IMR-90 (cell line): ENCODE measurements around the gene WARS2. TPM values are rescaled to one million over a fixed set of nuclear protein-coding genes. Genes with fewer than 3 reads are reported as not detected.

Source experiments
- ATAC-seq: fragments of 200-7000 bp; cut with Tn5 transposase; 2 replicates; pipeline ENCODE4 v1.9.1; 2020; ENCODE audit warnings: low read depth, mild to moderate bottlenecking, moderate library complexity
- BruUV-seq: library from RNA; stranded (reverse); fragments of 400-500 nt; replicated peaks from 2 replicates; lab custom pipeline; 2021; lab: Mats Ljungman, UMichigan
- CTCF ChIA-PET: fragments of 300-600 bp; formaldehyde crosslinking; extraction: SDS; loops from one replicate; lab custom pipeline; 2021; ENCODE audit warnings: antibody characterized with exemption; lab: Yijun Ruan, JAX
- POLR2A ChIA-PET: fragments of 300-600 bp; sonication (Branson Sonifier 250); formaldehyde crosslinking; loops from one replicate; lab custom pipeline; 2022; ENCODE audit warnings: antibody characterized with exemption; ENCODE audit not compliant: unreplicated experiment; lab: Charles Lee
- DNase-seq: peaks from one replicate; pipeline ENCODE4 v3.0.0; 2013
- H2AFZ ChIP-seq: replicated peaks from 2 replicates; pipeline ENCODE3; 2013; ENCODE audit warnings: low read length, mild to moderate bottlenecking; ENCODE audit not compliant: poor library complexity
- H2AK5ac ChIP-seq: 2 replicates; pipeline ENCODE4 v1.6.1; 2013; ENCODE audit warnings: low read depth, low read length, inconsistent platforms
- H2AK9ac ChIP-seq: replicated peaks from 2 replicates; pipeline ENCODE3; 2013; ENCODE audit warnings: mild to moderate bottlenecking, low read depth, low read length, moderate library complexity; ENCODE audit not compliant: poor library complexity
- H2BK120ac ChIP-seq: 2 replicates; pipeline ENCODE4 v1.6.1; 2013; ENCODE audit warnings: low read depth, low read length, inconsistent platforms
- H2BK15ac ChIP-seq: 3 replicates; pipeline ENCODE4 v1.6.1; 2013; ENCODE audit warnings: low read depth, low read length, inconsistent platforms
- H2BK20ac ChIP-seq: 2 replicates; pipeline ENCODE4 v1.6.1; 2013; ENCODE audit warnings: low read depth, mild to moderate bottlenecking, inconsistent platforms, low read length, moderate library complexity
- H2BK5ac ChIP-seq: 2 replicates; pipeline ENCODE4 v1.6.1; 2013; ENCODE audit warnings: mild to moderate bottlenecking, low read depth, low read length, inconsistent platforms; ENCODE audit not compliant: poor library complexity, severe bottlenecking
- H3K14ac ChIP-seq: replicated peaks from 2 replicates; pipeline ENCODE4 v1.6.1; 2013; ENCODE audit warnings: low read depth, low read length, inconsistent platforms
- H3K18ac ChIP-seq: 2 replicates; pipeline ENCODE4 v1.6.1; 2013; ENCODE audit warnings: low read depth, low read length, control low read depth
- H3K23ac ChIP-seq: 2 replicates; pipeline ENCODE4 v1.6.1; 2013; ENCODE audit warnings: low read depth, low read length, inconsistent platforms
- H3K27ac ChIP-seq: 2 replicates; pipeline ENCODE4 v1.5.1; 2013; ENCODE audit warnings: mild to moderate bottlenecking, control low read depth, low read length; ENCODE audit not compliant: insufficient read depth
- H3K27me3 ChIP-seq: 2 replicates; pipeline ENCODE4 v1.6.1; 2013; ENCODE audit warnings: low read length; ENCODE audit not compliant: control insufficient read depth, insufficient read depth
- H3K36me3 ChIP-seq: 2 replicates; pipeline ENCODE4 v1.6.1; 2013; ENCODE audit warnings: low read length, mixed read lengths; ENCODE audit not compliant: control insufficient read depth, insufficient read depth
- H3K4ac ChIP-seq: 2 replicates; pipeline ENCODE4 v1.6.1; 2013; ENCODE audit warnings: low read depth, low read length, inconsistent platforms
- H3K4me1 ChIP-seq: 2 replicates; pipeline ENCODE4 v1.6.1; 2013; ENCODE audit warnings: low read length, mixed read lengths; ENCODE audit not compliant: control insufficient read depth, insufficient read depth
- H3K4me2 ChIP-seq: 2 replicates; pipeline ENCODE4 v1.6.1; 2013; ENCODE audit warnings: low read depth, mild to moderate bottlenecking, control low read depth, low read length, moderate library complexity
- H3K4me3 ChIP-seq: 2 replicates; pipeline ENCODE4 v1.5.1; 2013; ENCODE audit warnings: low read depth, mild to moderate bottlenecking, control low read depth, low read length, moderate library complexity; ENCODE audit not compliant: insufficient read depth
- H3K56ac ChIP-seq: 2 replicates; pipeline ENCODE4 v1.6.1; 2013; ENCODE audit warnings: low read length, inconsistent platforms; ENCODE audit not compliant: insufficient read depth; ENCODE audit errors: extremely low read depth
- H3K79me1 ChIP-seq, 2 experiments: 2 replicates each; pipeline ENCODE4 v1.6.1; 2013; ENCODE audit warnings: low read length in 2 of 2, inconsistent platforms in 1 of 2, low read depth in 1 of 2
- H3K9ac ChIP-seq: 2 replicates; pipeline ENCODE4 v1.6.1; 2013; ENCODE audit warnings: low read depth, low read length, control low read depth
- H3K9me1 ChIP-seq: 2 replicates; pipeline ENCODE4 v1.6.1; 2013; ENCODE audit warnings: low read length, inconsistent platforms; ENCODE audit not compliant: insufficient read depth
- H3K9me3 ChIP-seq: 2 replicates; pipeline ENCODE4 v1.6.1; 2013; ENCODE audit warnings: low read length; ENCODE audit not compliant: control insufficient read depth, insufficient read depth
- H4K20me1 ChIP-seq: 2 replicates; pipeline ENCODE4 v1.6.1; 2013; ENCODE audit warnings: low read length, inconsistent platforms; ENCODE audit not compliant: insufficient read depth
- H4K5ac ChIP-seq: 2 replicates; pipeline ENCODE4 v1.6.1; 2013; ENCODE audit warnings: mild to moderate bottlenecking, low read depth, low read length, control low read depth
- H4K8ac ChIP-seq, 2 experiments: 2 replicates each; pipeline ENCODE4 v1.6.1; 2013; ENCODE audit warnings: low read depth in 2 of 2, low read length in 2 of 2, control low read depth in 1 of 2, inconsistent platforms in 1 of 2
- H4K91ac ChIP-seq: 2 replicates; pipeline ENCODE4 v1.6.1; 2013; ENCODE audit warnings: low read depth, low read length, inconsistent platforms; ENCODE audit not compliant: insufficient read depth
- CEBPB ChIP-seq: IDR thresholded peaks from 2 replicates; pipeline ENCODE4 v1.6.1; 2012; ENCODE audit warnings: low read depth, low read length, improper control_type of control experiment
- CHD1 ChIP-seq: IDR thresholded peaks from 2 replicates; pipeline ENCODE4 v1.6.1; 2012; ENCODE audit warnings: low read depth, low read length, improper control_type of control experiment
- FOS ChIP-seq: fragments of 150-350 bp; IDR thresholded peaks from 2 replicates; pipeline ENCODE4 v1.6.1; 2016; ENCODE audit warnings: low read depth, low read length
- MAFK ChIP-seq: IDR thresholded peaks from 2 replicates; pipeline ENCODE4 v1.6.1; 2012; ENCODE audit warnings: low read depth, low read length, improper control_type of control experiment
- MAZ ChIP-seq: IDR thresholded peaks from 2 replicates; pipeline ENCODE4 v1.6.1; 2012; ENCODE audit warnings: low read depth, mild to moderate bottlenecking, low read length, improper control_type of control experiment, moderate library complexity, borderline replicate concordance
- MXI1 ChIP-seq: IDR thresholded peaks from 2 replicates; pipeline ENCODE4 v1.6.1; 2012; ENCODE audit warnings: low read depth, mild to moderate bottlenecking, low read length, moderate library complexity, borderline replicate concordance
- NFE2L2 ChIP-seq: fragments of 150-350 bp; IDR thresholded peaks from 2 replicates; pipeline ENCODE4 v1.6.1; 2016; ENCODE audit warnings: low read depth, mild to moderate bottlenecking, low read length
- POLR2A ChIP-seq: IDR thresholded peaks from 2 replicates; pipeline ENCODE4 v1.6.1; 2012; ENCODE audit warnings: mild to moderate bottlenecking, low read depth, low read length
- RAD21 ChIP-seq: IDR thresholded peaks from 2 replicates; pipeline ENCODE4 v1.6.1; 2012; ENCODE audit warnings: low read length, improper control_type of control experiment
- RCOR1 ChIP-seq: IDR thresholded peaks from 2 replicates; pipeline ENCODE4 v1.6.1; 2012; ENCODE audit warnings: mild to moderate bottlenecking, low read length, improper control_type of control experiment; ENCODE audit not compliant: insufficient replicate concordance
- RFX5 ChIP-seq: IDR thresholded peaks from 2 replicates; pipeline ENCODE4 v1.8.0; 2012; ENCODE audit warnings: low read depth, mild to moderate bottlenecking, low read length, moderate library complexity
- SMC3 ChIP-seq: fragments of 150-350 bp; IDR thresholded peaks from 2 replicates; pipeline ENCODE4 v1.6.1; 2016; ENCODE audit warnings: low read depth, mild to moderate bottlenecking, antibody characterized with exemption, low read length, moderate library complexity
- WGBS, 2 experiments: methylation state at CpG; one replicate each; pipeline versions ENCODE4 v1.1.5 to v1.1.7; 2013; ENCODE audit warnings: missing lambda C conversion rate in 2 of 2; ENCODE audit not compliant: insufficient read length in 1 of 2; ENCODE audit errors: extremely low coverage in 2 of 2; 5-methylcytosine and 5-hydroxymethylcytosine counted together
- dilution Hi-C: fragments of 300-500 bp; cut with HindIII; formaldehyde crosslinking; loops from one replicate; pipeline ENCODE4 v1.14.3; 2018; ENCODE audit warnings: low sequenced_read_pairs; ENCODE audit not compliant: unreplicated experiment
- in situ Hi-C: fragments of 300-500 bp; cut with MboI; formaldehyde crosslinking; loops from 3 replicates; pipeline ENCODE4 v1.14.3; 2019; ENCODE audit warnings: low sequenced_read_pairs, inconsistent platforms, mixed read lengths
- intact Hi-C: fragments of 100-400 bp; cut with micrococcal nuclease; formaldehyde crosslinking; loops from 2 replicates; pipeline ENCODE4 v1.10.0; 2022
- polyA plus RNA-seq, 3 experiments: library from polyadenylated mRNA; depleted of rRNA; stranded (reverse); fragments of >200 nt; gene quantifications; 2 replicates each; pipeline ENCODE4 v1.2.3, GENCODE V29; 2012; ENCODE audit warnings: low replicate concordance in 1 of 3
- total RNA-seq: library from RNA; depleted of rRNA; stranded (reverse); fragments of >200 nt; gene quantifications from 2 replicates; pipeline ENCODE4 v1.2.3, GENCODE V29; 2012
- TF ChIP-seq, protein P1 (sequence below): fragments of 150-350 bp; IDR thresholded peaks from 2 replicates; pipeline ENCODE4 v1.6.1; 2016; ENCODE audit warnings: low read depth, mild to moderate bottlenecking, low read length, moderate library complexity, borderline replicate concordance
- TF ChIP-seq, protein P2 (sequence below): conservative IDR thresholded peaks from 2 replicates; pipeline ENCODE4 v1.5.1; 2012; ENCODE audit warnings: mild to moderate bottlenecking, low read depth, low read length, improper control_type of control experiment
- TF ChIP-seq, protein P3 (sequence below): fragments of 150-350 bp; IDR thresholded peaks from 2 replicates; pipeline ENCODE4 v1.6.1; 2017; ENCODE audit warnings: mild to moderate bottlenecking, antibody characterized with exemption, low read length, low read depth

Gene WARS2
- total and polyA plus RNA-seq, 2 of the 4 experiments (the other 2 are of a cell fraction), result 5.7 to 20.3 TPM

DNA sequence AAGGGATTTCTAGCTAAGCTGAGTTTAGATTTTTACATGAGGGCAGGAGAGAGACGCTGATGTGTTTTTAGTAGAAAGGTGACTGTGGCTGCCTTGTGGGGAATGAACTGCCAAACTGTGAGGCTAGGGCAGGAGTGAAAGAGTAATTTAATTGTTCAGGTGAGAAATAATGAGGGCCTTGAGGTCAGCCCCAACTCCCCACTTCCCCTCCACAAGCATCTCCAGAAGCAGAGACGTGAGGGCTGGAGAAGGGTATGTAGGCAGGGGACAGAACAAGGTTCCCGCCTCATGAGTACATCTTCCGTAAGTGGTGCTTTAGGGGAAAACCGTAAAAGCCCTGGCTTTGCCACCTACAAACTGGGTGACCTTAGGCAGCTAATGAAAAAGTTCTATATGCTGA is 70.8 kb downstream of the WARS2 start:
- Histone ChIP-seq H3K14ac (no peak overlapping the region), H4K20me1 (no peaks in the 10 kb centered on the region), H3K4me1 (no peaks in the 10 kb centered on the region), H2BK120ac (no peak overlapping the region), H3K9ac (no peak overlapping the region), H3K4me2 (no peak overlapping the region), H2BK20ac (no peak overlapping the region), H3K9me1 (no peaks in the 10 kb centered on the region), H2AFZ (no peak overlapping the region), H3K27me3 (no peaks in the 10 kb centered on the region), H3K23ac (no peak overlapping the region), H4K91ac (no peak overlapping the region), H3K4ac (no peak overlapping the region), H4K8ac (no peak overlapping the region), H3K79me1 (no peaks in the 10 kb centered on the region), H3K56ac (no peak overlapping the region), H2BK5ac (no peak overlapping the region), H2AK5ac (no peak overlapping the region), H2AK9ac (no peak overlapping the region), H4K5ac (no peak overlapping the region), H3K18ac (no peak overlapping the region), H3K4me3 (no peak overlapping the region), H2BK15ac (no peak overlapping the region), H3K36me3 (no peaks in the 10 kb centered on the region), H3K27ac (no peak overlapping the region), H3K9me3 (no peaks in the 10 kb centered on the region)
- POLR2A ChIA-PET, result no interaction called here
- dilution Hi-C loops (no loop called here), intact Hi-C loops (no loop called here), in situ Hi-C loops (no loop called here)
- BruUV-seq, result no TSS peak
- CTCF ChIA-PET, result no interaction called here
- TF ChIP-seq MAFK, result no peak
- TF ChIP-seq, protein P1, sequence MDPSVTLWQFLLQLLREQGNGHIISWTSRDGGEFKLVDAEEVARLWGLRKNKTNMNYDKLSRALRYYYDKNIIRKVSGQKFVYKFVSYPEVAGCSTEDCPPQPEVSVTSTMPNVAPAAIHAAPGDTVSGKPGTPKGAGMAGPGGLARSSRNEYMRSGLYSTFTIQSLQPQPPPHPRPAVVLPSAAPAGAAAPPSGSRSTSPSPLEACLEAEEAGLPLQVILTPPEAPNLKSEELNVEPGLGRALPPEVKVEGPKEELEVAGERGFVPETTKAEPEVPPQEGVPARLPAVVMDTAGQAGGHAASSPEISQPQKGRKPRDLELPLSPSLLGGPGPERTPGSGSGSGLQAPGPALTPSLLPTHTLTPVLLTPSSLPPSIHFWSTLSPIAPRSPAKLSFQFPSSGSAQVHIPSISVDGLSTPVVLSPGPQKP, result no peak
- no peak for TF ChIP-seq RAD21
- TF ChIP-seq CEBPB, result no peak
- TF ChIP-seq CHD1, result no peak
- no peak for TF ChIP-seq FOS
- no peak for TF ChIP-seq POLR2A
- no peak for TF ChIP-seq MXI1
- TF ChIP-seq, protein P2, sequence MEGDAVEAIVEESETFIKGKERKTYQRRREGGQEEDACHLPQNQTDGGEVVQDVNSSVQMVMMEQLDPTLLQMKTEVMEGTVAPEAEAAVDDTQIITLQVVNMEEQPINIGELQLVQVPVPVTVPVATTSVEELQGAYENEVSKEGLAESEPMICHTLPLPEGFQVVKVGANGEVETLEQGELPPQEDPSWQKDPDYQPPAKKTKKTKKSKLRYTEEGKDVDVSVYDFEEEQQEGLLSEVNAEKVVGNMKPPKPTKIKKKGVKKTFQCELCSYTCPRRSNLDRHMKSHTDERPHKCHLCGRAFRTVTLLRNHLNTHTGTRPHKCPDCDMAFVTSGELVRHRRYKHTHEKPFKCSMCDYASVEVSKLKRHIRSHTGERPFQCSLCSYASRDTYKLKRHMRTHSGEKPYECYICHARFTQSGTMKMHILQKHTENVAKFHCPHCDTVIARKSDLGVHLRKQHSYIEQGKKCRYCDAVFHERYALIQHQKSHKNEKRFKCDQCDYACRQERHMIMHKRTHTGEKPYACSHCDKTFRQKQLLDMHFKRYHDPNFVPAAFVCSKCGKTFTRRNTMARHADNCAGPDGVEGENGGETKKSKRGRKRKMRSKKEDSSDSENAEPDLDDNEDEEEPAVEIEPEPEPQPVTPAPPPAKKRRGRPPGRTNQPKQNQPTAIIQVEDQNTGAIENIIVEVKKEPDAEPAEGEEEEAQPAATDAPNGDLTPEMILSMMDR, result no peak
- no peak for TF ChIP-seq RCOR1
- no peak for TF ChIP-seq MAZ
- TF ChIP-seq, protein P3, sequence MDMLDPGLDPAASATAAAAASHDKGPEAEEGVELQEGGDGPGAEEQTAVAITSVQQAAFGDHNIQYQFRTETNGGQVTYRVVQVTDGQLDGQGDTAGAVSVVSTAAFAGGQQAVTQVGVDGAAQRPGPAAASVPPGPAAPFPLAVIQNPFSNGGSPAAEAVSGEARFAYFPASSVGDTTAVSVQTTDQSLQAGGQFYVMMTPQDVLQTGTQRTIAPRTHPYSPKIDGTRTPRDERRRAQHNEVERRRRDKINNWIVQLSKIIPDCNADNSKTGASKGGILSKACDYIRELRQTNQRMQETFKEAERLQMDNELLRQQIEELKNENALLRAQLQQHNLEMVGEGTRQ, result no peak
- TF ChIP-seq NFE2L2, result no peak
- TF ChIP-seq RFX5, result no peak
- TF ChIP-seq SMC3, result no peak
- WGBS, 2 experiments, result no CpG with 5 or more reads among the region's 5 CpGs
- no peak for DNase-seq
- no peak for ATAC-seq
